Stimulated activated CD8-positive, alpha-beta memory T cell treated with anti-CD3 and anti-CD28 coated beads, Interleukin-7, amount 100 ng/mL, for 4 hours (primary cell): ENCODE data around the gene EXPH5.
"Not testable (repeated sequence)": the region's sequence is repeated elsewhere in the genome, so short reads cannot be mapped to it uniquely, and the experiment has no call there.

Experiments
- DNase-seq, 2 donors: peaks; one replicate each; pipeline ENCODE4 v3.0.0-alpha.2; 2020; ENCODE audit warnings: low read depth in 2 of 2

The EXPH5 gene

DNA sequence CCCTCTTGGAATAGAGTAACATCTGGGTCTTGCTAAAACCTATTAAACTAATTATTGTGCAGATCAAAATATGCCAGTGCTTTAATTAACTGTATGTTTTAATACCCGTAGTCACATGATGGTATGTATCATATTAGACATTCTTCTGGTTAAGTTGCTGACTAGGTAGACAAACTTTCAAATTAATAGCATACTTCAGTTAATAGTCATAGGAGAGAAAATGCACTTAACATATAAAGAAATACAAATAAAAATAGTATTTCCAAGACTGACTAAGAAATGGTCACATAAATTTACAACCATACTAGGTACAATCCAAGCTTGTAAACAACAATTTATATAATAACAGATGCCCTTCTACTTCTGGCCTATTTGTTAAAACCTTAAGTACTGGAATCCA is 7.6 kb upstream of the EXPH5 start:
- no peak for DNase-seq

DNA sequence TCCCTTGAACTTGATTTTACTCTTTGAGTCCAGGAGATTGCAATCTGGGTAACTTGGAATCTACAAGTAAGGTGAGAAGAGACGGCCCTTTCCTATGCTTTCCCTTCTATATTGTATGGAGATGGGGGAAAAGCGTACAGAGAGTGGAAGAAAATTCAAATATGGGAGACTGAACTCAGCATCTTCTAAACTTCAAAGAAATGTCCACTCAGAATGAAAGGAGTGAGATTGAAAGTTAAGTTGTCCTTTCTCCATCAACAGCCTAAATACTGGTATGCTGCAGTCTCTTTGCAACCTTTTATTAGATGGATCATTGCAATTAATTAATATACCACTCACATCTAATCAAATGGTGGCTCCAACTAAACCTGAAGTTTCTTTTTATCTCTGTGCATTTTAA is 6.4 kb upstream of the EXPH5 start:
- DNase-seq: no peak

GRCh38 chr11:108597736-108598355 is 4.3 kb upstream of the EXPH5 start:
- no peak for DNase-seq

GRCh38 chr11:108596701-108597100 is 3.1 kb upstream of the EXPH5 start:
- DNase-seq: no peak

- DNase-seq: no peak
These were observed 411 bp upstream of the EXPH5 start for GRCh38 chr11:108593923-108594434.

DNA sequence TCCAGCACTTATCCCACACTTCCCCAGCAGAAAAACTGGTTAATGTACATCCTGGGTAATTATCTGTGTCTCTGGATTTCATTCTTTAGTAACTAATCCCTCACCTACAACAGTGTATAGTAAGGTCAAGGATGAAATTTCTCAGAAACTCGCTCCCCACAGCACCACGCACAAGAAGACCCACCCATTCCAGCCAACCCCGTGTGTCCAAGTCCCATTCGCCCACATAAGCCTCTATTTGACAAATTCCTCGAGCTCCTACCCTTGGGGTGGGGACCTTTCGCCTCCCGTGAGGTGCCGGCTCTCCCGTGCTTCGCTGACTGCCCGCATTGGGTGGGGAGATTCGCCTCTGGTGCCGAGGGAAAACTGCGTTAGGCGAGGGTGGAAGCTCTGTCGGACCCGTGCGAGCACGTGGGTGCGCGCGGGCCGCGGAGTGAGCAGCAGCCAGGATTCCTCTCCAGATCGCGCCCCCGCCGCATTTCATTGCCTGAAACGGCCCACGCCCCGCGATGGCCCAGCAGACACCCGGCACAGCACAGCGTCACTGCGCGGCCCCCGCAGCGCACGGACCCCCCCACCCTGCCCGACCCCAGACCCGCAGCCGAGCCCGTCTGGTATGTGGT is 866 bp downstream of the EXPH5 start:
- peak; percentile 11 to 45 for DNase-seq

GRCh38 chr11:108591893-108592292 is 1.7 kb downstream of the EXPH5 start:
- no peak for DNase-seq

- no peak for DNase-seq
These were observed 4.4 kb downstream of the EXPH5 start for GRCh38 chr11:108589136-108589535.

GRCh38 chr11:108588287-108588686 is 5.3 kb downstream of the EXPH5 start:
- DNase-seq: no peak

GRCh38 chr11:108587109-108587508 is 6.5 kb downstream of the EXPH5 start:
- no peak for DNase-seq

DNA sequence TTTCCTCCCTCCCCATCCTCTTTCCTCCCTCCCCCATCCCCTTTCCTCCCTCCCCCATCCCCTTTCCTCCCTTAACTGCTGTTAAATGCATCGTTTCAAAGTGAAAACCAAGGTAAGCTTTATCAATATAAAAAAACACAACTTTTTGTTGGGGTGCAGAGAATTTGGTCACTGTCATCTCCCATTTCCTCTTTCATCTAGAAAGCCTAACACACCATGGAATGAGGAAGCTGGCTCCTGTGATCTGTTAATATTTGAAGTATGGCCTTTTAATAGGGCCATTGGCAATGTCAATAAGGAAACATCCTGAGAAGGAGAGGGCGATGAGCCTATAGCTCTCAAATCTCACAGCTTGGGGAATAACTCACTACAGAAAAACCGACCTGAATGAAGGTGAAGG is 7.0 kb downstream of the EXPH5 start:
- no peak for DNase-seq

- not testable (repeated sequence) for DNase-seq
These were observed 7.4 kb downstream of the EXPH5 start for GRCh38 chr11:108586185-108586584.

DNA sequence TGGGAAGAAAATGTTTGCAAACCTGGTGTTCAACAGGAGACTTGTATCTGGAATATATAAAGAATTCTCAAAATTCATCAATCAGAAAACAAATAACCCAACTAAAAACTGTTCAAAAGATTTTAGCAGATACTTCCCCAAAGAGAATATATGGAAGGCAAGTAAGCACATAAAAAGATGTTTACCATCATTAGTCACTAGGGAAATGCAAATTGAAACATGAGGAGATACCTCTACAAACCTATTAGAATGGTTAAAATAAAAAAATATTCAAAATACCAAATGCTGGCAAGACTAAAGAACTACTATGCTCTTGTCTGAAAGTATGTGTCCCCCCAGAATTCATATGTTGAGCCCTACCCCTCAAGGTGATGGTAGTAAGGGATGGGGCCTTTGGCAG is 8.6 kb downstream of the EXPH5 start:
- DNase-seq: no peak

- no peak for DNase-seq
These were observed 12.9 kb downstream of the EXPH5 start for GRCh38 chr11:108580645-108581044.

DNA sequence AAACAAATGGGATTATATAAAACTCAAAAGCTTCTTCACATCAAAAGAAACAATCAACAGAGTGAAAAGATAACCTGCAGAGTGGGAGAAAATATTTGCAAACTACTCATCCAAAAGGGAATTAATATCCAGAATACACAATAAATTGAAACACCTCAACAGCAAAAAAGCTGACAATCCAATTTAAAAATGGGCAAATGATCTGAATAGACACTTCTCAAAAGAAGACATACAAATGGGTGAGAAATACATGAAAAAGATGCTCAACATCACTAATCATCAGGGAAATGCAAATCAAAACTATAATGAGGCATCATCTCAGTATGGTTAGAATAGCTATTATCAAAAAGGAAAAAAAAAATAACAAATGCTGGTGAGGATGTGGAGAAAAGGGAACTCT is 13.5 kb downstream of the EXPH5 start:
- no peak for DNase-seq

GRCh38 chr11:108576523-108576922 is 17.0 kb downstream of the EXPH5 start:
- DNase-seq: no peak

- DNase-seq: no peak
These were observed 18.9 kb downstream of the EXPH5 start for GRCh38 chr11:108574675-108575074.

DNA sequence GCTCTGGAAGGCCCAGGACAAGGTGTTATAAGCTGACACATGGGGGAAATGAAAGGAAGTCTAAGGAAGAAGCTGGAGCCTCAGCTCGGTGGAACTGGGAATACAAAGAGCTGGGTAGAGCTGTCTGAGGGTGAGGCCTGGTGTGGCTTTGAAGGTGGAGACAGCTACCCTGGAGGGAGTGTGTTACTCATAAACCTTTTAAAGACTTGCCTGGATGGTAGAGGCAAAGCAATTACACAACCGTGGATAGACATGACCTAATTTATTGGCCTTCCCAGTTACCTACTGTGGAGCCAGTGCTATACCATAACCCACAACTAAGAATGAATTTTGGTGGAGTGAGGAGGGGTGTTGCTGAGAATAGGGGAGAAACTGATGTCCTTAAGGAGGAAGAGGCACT is 22.6 kb downstream of the EXPH5 start:
- no peak for DNase-seq

- no peak for DNase-seq
These were observed 23.7 kb downstream of the EXPH5 start for GRCh38 chr11:108569896-108570295.

- DNase-seq: no peak
These were observed 25.2 kb downstream of the EXPH5 start for GRCh38 chr11:108568195-108568858.

DNA sequence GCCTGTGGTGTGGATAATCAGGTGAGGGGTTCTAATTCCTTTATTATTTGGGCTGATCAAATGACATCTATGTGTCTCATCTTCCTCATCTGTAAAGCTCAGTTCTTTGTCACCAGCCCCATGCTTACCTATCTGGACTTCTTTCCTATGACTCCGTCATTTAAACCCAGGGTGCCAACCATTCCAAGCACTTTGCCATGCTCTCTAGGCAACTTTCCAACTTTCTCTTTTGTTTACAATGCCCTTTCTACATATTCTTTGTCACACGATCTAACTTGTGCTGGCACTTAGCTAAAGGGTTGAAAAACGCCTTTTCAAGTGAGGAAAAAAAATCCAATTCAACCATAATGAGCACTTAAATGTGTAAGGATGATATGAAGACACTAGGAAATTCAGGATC is 27.9 kb downstream of the EXPH5 start:
- DNase-seq: no peak

- DNase-seq: no peak
These were observed 30.6 kb downstream of the EXPH5 start for GRCh38 chr11:108562746-108563581.
